GM18507 (cell line): Measurements from ENCODE around the gene NEK9.

Source experiments
- DNase-seq: peaks from one replicate; pipeline ENCODE4 v3.0.0; 2011; ENCODE audit warnings: low read depth; ENCODE audit not compliant: insufficient read length; ENCODE audit errors: extremely low spot score
- FAIRE-seq: peaks from 2 replicates; lab custom pipeline; 2011; peaks lifted over from hg19 to GRCh38; lab: Jason Lieb, UNC

Gene NEK9

GRCh38 chr14:75049136-75049535 lies 77.7 kb downstream of the NEK9 start:
- no peak for FAIRE-seq
- DNase-seq, result no peak

GRCh38 chr14:75048101-75048500 lies 78.7 kb downstream of the NEK9 start:
- FAIRE-seq, result no peak
- DNase-seq, result no peak

- DNase-seq, result no peak
- FAIRE-seq, result no peak
Observed at GRCh38 chr14:75047506-75047905, 79.3 kb downstream of the NEK9 start.

GRCh38 chr14:75046899-75047298 lies 79.9 kb downstream of the NEK9 start:
- DNase-seq, result no peak
- no peak for FAIRE-seq

- DNase-seq (no peak), FAIRE-seq (no peak)
Observed at GRCh38 chr14:75046275-75046674, 80.6 kb downstream of the NEK9 start.

- no peak for FAIRE-seq
- no peak for DNase-seq
Observed at GRCh38 chr14:75044752-75045151, 82.1 kb downstream of the NEK9 start.

- DNase-seq, result no peak
- FAIRE-seq, result no peak
Observed at GRCh38 chr14:75044322-75044721, 82.5 kb downstream of the NEK9 start.

GRCh38 chr14:75042035-75042434 lies 84.8 kb downstream of the NEK9 start:
- FAIRE-seq (no peak), DNase-seq (no peak)

GRCh38 chr14:75041613-75042012 lies 85.2 kb downstream of the NEK9 start:
- FAIRE-seq, result no peak
- DNase-seq, result no peak

GRCh38 chr14:75040959-75041358 lies 85.9 kb downstream of the NEK9 start:
- DNase-seq (no peak), FAIRE-seq (no peak)

GRCh38 chr14:75040507-75040906 lies 86.3 kb downstream of the NEK9 start:
- no peak for FAIRE-seq
- DNase-seq, result no peak

GRCh38 chr14:75032939-75033338 lies 93.9 kb downstream of the NEK9 start:
- DNase-seq, result no peak
- no peak for FAIRE-seq

- DNase-seq (no peak), FAIRE-seq (no peak)
Observed at GRCh38 chr14:75030147-75030546, 96.7 kb downstream of the NEK9 start.
